HFFc6 (cell line): ENCODE measurements around the gene VPS33A. TPM values are rescaled to one million over a fixed set of nuclear protein-coding genes. Genes with fewer than 3 reads are reported as not detected.
A peak's percentile ranks its signal among the peaks of the same experiment; 100 is the strongest.

ENCODE experiments used
- DNase-seq: peaks from one replicate; pipeline ENCODE4 v3.0.0-alpha.2; 2018
- H3K27ac Mint-ChIP-seq: 2 replicates; pipeline ENCODE4 v1.8.0; 2020; ENCODE audit warnings: mild to moderate bottlenecking, mixed read lengths
- H3K27me3 Mint-ChIP-seq: 2 replicates; pipeline ENCODE4 v1.8.0; 2021; ENCODE audit warnings: mild to moderate bottlenecking, moderate library complexity, mixed read lengths; ENCODE audit not compliant: insufficient read depth
- H3K36me3 Mint-ChIP-seq: 2 replicates; pipeline ENCODE4 v1.8.0; 2021; ENCODE audit warnings: low read depth, mixed read lengths
- H3K4me1 Mint-ChIP-seq: 2 replicates; pipeline ENCODE4 v1.8.0; 2020; ENCODE audit warnings: low read depth, mixed read lengths
- H3K4me3 Mint-ChIP-seq: 2 replicates; pipeline ENCODE4 v1.8.0; 2020; ENCODE audit warnings: mild to moderate bottlenecking, moderate library complexity, mixed read lengths
- H3K9me3 Mint-ChIP-seq: 2 replicates; pipeline ENCODE4 v1.8.0; 2020; ENCODE audit warnings: mild to moderate bottlenecking, mixed read lengths
- long read RNA-seq: library from polyadenylated mRNA; unstranded; transcript quantifications from one replicate; pipeline ENCODE4 v2.0.0, GENCODE V29; 2019
- total RNA-seq, 6 experiments: library from RNA; stranded (reverse); fragmentation: NEBNext Ultra II Directional; extraction: Animal tissue kit (Norgen Biotek cat#: 25700); gene quantifications; 2 replicates in 1 of 6; 3 replicates in 5 of 6; pipeline ENCODE4 v1.2.3, GENCODE V29; 2021
- TF ChIP-seq, protein P1 (sequence below): fragments of 200-600 bp; sonication (generic); IDR thresholded peaks from 2 replicates; pipeline ENCODE4 v1.5.0; 2021; ENCODE audit warnings: antibody characterized with exemption, mild to moderate bottlenecking

VPS33A gene
- 10 to 100 TPM; 22.7 to 31.0 (median 25.7) TPM for total RNA-seq
- long read RNA-seq, full-length matches to known transcripts, result 25 of 41 reads
- long read RNA-seq, partial matches to known transcripts, result 7 of 41 reads
- long read RNA-seq, other reads (novel, unspliced or antisense), result 9 of 41 reads

DNA sequence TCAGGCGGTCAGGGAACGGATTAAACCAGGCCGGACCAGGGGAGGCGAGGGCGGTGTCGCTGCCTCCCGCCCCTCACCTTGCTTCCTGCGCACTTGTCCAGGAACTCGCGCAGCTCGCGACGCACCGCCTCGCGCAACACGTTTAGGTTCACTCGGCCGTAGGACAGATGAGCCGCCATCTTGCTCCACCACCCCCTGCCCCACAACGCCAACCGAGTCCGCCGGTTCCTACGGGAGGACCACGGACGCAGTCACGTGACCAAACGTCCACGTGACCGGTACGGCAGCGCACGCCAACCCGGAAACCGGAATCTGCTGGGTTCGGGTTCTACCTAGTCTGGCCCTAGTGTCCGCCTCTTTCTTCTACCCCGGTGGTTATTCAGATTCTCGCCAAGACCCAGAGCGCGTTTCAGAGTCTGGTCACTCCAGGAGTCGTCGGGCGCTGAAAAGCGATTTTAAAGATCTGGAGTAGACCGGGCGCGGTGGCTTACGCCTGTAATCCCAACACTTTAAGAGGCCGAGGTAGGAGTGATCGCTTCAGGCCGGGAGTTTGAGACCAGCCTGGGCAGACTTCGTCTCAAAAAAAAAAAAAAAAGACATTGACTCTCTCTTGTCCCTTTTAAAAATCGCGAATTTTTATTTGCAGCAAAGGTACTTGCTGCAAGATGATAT lies at the start of gene VPS33A:
Gene VPS33A (minus strand): TSS at position 265 of the 672 bp plus-strand sequence. CDS start 86 bp downstream, at position 179.
- Mint-ChIP-seq H3K27me3 (peaks cover 8% of the 10 kb centered on the region), H3K36me3 (peaks cover 9% of the 10 kb centered on the region), H3K4me3 (peak within 1 kb of the TSS; percentile 98), H3K27ac (peak within 1 kb of the TSS; percentile 94), H3K4me1 (peaks cover 14% of the 10 kb centered on the region; the same call in 1 of the 2 replicates), H3K9me3 (peaks cover 4% of the 10 kb centered on the region)
- DNase-seq, result peak; percentile 98
- TF ChIP-seq, protein P1, sequence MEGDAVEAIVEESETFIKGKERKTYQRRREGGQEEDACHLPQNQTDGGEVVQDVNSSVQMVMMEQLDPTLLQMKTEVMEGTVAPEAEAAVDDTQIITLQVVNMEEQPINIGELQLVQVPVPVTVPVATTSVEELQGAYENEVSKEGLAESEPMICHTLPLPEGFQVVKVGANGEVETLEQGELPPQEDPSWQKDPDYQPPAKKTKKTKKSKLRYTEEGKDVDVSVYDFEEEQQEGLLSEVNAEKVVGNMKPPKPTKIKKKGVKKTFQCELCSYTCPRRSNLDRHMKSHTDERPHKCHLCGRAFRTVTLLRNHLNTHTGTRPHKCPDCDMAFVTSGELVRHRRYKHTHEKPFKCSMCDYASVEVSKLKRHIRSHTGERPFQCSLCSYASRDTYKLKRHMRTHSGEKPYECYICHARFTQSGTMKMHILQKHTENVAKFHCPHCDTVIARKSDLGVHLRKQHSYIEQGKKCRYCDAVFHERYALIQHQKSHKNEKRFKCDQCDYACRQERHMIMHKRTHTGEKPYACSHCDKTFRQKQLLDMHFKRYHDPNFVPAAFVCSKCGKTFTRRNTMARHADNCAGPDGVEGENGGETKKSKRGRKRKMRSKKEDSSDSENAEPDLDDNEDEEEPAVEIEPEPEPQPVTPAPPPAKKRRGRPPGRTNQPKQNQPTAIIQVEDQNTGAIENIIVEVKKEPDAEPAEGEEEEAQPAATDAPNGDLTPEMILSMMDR, result no peak

DNA sequence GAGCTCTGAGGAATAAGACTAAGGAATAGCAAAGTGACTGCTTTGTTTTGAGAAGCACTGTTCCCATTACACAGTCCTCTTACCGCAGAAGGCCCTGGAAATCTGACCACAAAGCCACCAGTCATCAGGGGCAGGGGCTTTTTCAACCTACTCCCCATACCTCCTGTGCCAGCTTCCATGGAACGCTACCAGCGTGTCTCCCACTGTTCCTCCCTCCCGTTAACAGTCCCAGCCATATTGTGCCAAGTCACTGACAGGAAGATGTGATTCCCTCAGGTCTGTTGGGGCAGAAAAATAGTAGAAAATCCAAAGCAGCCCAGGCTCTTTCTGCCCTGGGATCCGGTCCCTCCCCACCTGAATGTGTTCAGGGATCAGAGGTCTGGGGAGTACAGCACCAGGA lies 46.6 kb upstream of the VPS33A start:
- no peak for DNase-seq
- peak overlapping the region; percentile 40; the same call in 1 of the 2 replicates for H3K27ac Mint-ChIP-seq
- no peaks in the 10 kb centered on the region for H3K27me3 Mint-ChIP-seq
- H3K4me3 Mint-ChIP-seq, result no peak overlapping the region
- H3K36me3 Mint-ChIP-seq, result peaks cover 25% of the 10 kb centered on the region
- TF ChIP-seq, protein P1, result no peak
- peaks cover 33% of the 10 kb centered on the region for H3K4me1 Mint-ChIP-seq
- H3K9me3 Mint-ChIP-seq, result no peaks in the 10 kb centered on the region

DNA sequence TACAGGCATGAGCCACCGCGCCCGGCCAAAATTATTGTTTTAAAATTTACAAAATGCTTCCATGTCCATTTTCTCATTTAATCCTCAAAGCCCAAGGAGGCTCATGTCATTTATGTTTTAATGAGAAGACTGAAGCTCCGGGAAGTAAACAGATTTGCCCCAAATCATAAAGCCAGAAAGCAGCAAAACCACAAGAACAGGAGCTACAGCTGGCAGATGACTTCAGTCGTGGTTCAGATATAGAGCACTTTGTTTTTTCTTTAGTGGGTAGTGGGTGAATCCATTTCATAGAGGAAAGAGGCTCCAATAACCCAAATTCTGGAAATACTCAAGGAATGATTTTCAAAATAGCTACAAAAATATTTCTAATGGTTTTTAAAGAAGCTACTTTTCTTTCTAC lies 45.4 kb upstream of the VPS33A start:
- DNase-seq, result no peak
- Mint-ChIP-seq H3K4me3 (no peak overlapping the region), H3K9me3 (no peaks in the 10 kb centered on the region), H3K36me3 (peaks cover 21% of the 10 kb centered on the region), H3K4me1 (peaks cover 34% of the 10 kb centered on the region), H3K27me3 (no peaks in the 10 kb centered on the region), H3K27ac (no peak overlapping the region)
- TF ChIP-seq, protein P1, result no peak

DNA sequence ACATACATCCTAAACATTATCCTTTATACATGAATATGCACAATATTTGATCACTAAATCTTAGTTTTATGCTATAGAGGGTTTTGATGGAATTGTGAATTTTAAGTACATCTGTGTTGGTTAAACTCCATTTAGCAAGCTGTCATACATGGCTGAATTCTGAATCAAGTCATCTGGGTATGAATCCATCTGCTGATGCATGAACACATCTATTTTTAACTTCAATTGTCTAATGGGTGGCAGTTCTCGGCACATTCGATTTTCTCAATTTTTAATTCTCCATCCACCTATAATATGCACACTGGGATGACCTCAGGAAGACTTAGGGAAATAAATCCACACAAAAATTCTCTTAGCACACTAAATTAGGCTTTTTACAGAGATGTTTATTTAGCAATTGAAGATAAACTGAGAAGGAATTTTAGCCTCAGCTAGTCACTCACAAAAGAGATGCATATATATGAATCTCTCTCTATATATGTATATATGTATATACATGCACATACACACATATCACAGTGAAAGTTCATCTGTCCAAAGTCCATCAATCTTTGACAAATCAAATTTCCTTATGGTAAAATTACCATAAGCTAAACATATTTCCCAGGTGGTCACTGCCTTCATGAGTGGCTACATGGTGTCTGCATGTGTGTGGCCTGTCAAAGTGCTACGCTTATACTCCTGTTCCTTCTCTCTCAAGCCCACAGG lies 44.5 kb upstream of the VPS33A start:
- H3K36me3 Mint-ChIP-seq, result peaks cover 17% of the 10 kb centered on the region
- no peak overlapping the region for H3K4me3 Mint-ChIP-seq
- no peaks in the 10 kb centered on the region; the same call in 1 of the 2 replicates for H3K27me3 Mint-ChIP-seq
- no peak overlapping the region for H3K27ac Mint-ChIP-seq
- no peak for DNase-seq
- peaks cover 38% of the 10 kb centered on the region for H3K4me1 Mint-ChIP-seq
- TF ChIP-seq, protein P1, result no peak
- H3K9me3 Mint-ChIP-seq, result no peaks in the 10 kb centered on the region

DNA sequence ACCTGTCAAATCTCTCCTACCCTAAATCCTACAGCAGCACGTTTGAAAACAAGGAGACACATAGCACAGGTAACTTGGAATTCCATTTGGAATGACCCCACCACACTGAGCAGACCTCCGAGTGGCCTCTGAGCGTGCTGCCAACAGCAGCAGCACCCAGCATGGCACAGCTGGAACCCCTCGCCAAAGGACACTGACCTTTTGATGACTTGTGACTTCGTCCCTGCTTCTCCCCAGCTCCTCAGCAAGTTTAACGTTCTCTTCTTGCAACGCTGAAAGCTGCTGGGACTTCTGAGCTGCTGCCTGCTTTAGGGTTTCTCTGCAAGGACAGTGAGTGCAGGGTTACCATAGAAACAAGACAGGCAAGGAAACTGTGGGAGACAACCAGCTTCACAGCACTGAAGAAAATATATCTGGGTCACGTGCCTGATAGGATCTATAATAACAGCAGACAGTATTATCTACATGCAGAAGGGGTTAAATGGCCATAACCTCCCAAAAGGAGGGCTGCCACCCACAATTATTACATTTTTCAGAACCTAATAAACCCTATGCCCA lies 43.3 kb upstream of the VPS33A start:
- TF ChIP-seq, protein P1, result no peak
- peak; percentile 9 for DNase-seq
- Mint-ChIP-seq H3K36me3 (peaks cover 10% of the 10 kb centered on the region; the same call in 1 of the 2 replicates), H3K27me3 (peaks cover 3% of the 10 kb centered on the region; the same call in 1 of the 2 replicates), H3K9me3 (no peaks in the 10 kb centered on the region), H3K4me1 (peaks cover 38% of the 10 kb centered on the region), H3K27ac (peak overlapping the region; percentile 42), H3K4me3 (no peak overlapping the region)
